ENCODE data around the gene MNT.

Gene MNT

GRCh38 chr17:2388020-2388682 is 12.7 kb downstream of the MNT start:
- H3K9me3 Mint-ChIP-seq, result no peaks in the 10 kb centered on the region
- no peak for DNase-seq
- H3K4me1 Mint-ChIP-seq, result peaks cover 83% of the 10 kb centered on the region
- H3K27me3 Mint-ChIP-seq (ENCODE audit: low read depth, poor library complexity), result peaks cover 2% of the 10 kb centered on the region
- peaks cover 10% of the 10 kb centered on the region for H3K36me3 Mint-ChIP-seq (ENCODE audit: low read depth)
- H3K4me3 Mint-ChIP-seq, result peak overlapping the region; percentile 11
- peak overlapping the region; percentile 77 for H3K27ac Mint-ChIP-seq
- no peak for TF ChIP-seq CTCF (IDR thresholded peaks at IDR 0.05)

GRCh38 chr17:2387086-2388019 is 13.5 kb downstream of the MNT start:
- Mint-ChIP-seq H3K36me3 (ENCODE audit: low read depth) (peaks cover 10% of the 10 kb centered on the region), H3K4me1 (peaks cover 87% of the 10 kb centered on the region), H3K27me3 (ENCODE audit: low read depth, poor library complexity) (peaks cover 2% of the 10 kb centered on the region), H3K4me3 (no peak overlapping the region), H3K27ac (no peak overlapping the region), H3K9me3 (no peaks in the 10 kb centered on the region)
- DNase-seq, result no peak
- TF ChIP-seq CTCF (IDR thresholded peaks at IDR 0.05), result no peak

GRCh38 chr17:2386400-2387085 is 14.3 kb downstream of the MNT start:
- Mint-ChIP-seq H3K9me3 (no peaks in the 10 kb centered on the region), H3K4me1 (peaks cover 79% of the 10 kb centered on the region), H3K36me3 (ENCODE audit: low read depth) (peaks cover 10% of the 10 kb centered on the region), H3K4me3 (no peak overlapping the region), H3K27me3 (ENCODE audit: low read depth, poor library complexity) (no peaks in the 10 kb centered on the region), H3K27ac (no peak overlapping the region)
- DNase-seq, result no peak
- TF ChIP-seq CTCF (IDR thresholded peaks at IDR 0.05), result no peak

- no peak for TF ChIP-seq CTCF (IDR thresholded peaks at IDR 0.05)
- Mint-ChIP-seq H3K4me3 (peak overlapping the region; percentile 13), H3K4me1 (peaks cover 72% of the 10 kb centered on the region), H3K27me3 (ENCODE audit: low read depth, poor library complexity) (no peaks in the 10 kb centered on the region), H3K27ac (peak overlapping the region; percentile 85), H3K9me3 (no peaks in the 10 kb centered on the region), H3K36me3 (ENCODE audit: low read depth) (peaks cover 10% of the 10 kb centered on the region)
- DNase-seq, result no peak
These were observed 15.3 kb downstream of the MNT start for GRCh38 chr17:2385240-2386210.

GRCh38 chr17:2384439-2385127 is 16.3 kb downstream of the MNT start:
- no peak for DNase-seq
- Mint-ChIP-seq H3K4me1 (peaks cover 62% of the 10 kb centered on the region), H3K27me3 (ENCODE audit: low read depth, poor library complexity) (no peaks in the 10 kb centered on the region), H3K27ac (peak overlapping the region; percentile 82), H3K9me3 (no peaks in the 10 kb centered on the region), H3K36me3 (ENCODE audit: low read depth) (peaks cover 10% of the 10 kb centered on the region), H3K4me3 (peak overlapping the region; percentile 34)
- no peak for TF ChIP-seq CTCF (IDR thresholded peaks at IDR 0.05)
